GM15510 (cell line): ENCODE results near the gene ZSCAN4.

ENCODE experiments used
- POLR2A ChIP-seq: IDR thresholded peaks from 3 replicates; pipeline ENCODE4 v1.6.1; 2011; ENCODE audit warnings: borderline replicate concordance; ENCODE audit not compliant: insufficient read length; ENCODE audit errors: extremely low read depth

ZSCAN4 gene

DNA sequence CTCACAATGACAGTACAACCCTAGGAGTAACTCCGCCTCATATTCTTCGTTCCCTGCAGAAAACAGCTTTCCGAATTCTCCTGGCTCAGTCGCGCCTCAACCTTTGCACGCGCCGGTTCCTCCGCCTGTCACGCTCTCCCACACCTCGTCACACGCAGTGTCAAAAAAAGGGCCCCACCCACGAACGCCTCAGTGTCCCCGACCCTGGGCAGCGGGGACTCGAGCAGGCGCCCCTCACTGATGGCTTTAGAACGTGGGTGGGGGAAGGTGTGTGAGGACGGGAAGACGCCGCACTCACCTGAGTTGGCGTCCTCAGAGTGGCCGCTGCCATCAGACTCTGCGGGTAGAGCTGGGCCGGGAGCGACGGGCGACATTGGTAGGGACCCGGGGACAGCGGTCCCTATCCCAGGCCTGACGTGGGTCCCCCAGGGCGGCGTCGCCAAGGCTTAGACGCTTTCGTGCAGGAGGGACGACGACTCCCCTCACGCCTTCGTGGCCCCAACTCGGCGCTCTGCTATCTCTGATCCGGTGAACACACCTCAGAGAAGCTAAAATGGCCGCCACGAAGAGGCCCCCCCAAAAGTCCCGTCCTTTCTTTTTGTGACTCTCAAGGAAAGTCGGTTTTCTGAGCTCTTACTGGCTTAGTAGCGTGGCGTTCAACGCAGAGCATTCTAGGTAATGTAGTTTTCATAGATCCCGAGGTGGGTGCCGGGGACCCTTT lies 40.1 kb downstream of the ZSCAN4 start, which contains the start of gene ZNF154:
TSS of gene ZNF154 (minus strand) at position 564 of the 721 bp plus-strand sequence. CDS start at position 331, 233 bp downstream.
- TF ChIP-seq POLR2A: no peak

DNA sequence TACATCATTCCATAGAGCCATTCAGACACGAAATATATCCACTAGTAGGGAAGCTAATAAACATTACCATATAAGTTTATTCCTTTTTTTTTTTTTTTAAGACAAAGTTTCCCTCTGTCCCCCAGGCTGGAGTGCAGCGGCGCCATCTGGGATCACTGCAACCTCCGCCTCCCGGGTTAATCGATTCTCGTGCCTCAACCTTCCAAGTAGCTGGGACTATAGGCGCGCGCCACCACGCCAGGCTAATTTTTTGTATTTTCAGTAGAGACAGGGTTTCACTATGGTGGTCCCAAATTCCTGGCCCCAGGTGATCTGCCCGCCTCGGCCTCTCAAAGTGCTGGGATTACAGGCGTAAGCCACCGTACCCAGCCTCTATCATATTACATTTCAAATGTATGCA lies 40.9 kb downstream of the ZSCAN4 start:
- no peak for TF ChIP-seq POLR2A

DNA sequence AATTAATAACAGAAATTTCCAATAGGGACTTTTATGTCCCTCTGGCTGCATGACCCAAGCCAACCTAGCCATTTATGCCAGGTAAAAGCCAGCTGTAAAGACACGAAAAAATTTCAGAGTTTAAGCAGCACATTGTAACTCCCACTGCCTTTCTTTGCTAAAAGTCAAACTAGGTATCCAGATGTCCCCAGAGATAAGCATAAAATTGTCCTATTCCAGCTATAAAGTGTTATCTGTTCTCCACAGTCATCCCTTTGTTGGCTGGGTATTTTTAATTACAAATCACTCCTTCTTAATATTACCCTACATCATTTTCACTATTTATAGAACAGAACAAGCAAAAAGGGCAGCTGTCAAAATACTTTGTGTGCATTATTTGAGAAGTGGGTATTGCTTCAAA lies 43.5 kb downstream of the ZSCAN4 start:
- no peak for TF ChIP-seq POLR2A

DNA sequence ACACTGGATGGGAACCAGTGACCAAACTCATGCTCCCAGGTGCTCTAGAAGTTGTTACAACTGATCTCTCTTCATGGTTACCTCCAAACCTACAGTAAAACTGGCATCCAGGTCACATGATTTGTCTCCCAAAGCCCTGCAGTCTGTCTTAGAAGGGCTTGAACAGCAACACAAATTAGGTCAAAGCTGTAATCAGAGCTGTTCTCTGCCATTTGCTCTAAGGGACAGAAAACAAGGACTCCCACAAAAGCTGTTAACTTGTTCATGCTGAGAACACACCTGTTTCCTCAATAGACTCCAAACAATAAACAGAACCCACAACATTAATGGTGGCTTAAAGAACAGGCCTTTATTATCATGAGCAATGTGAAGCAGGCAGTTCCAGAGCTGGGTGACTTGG lies 50.7 kb downstream of the ZSCAN4 start:
- no peak for TF ChIP-seq POLR2A

DNA sequence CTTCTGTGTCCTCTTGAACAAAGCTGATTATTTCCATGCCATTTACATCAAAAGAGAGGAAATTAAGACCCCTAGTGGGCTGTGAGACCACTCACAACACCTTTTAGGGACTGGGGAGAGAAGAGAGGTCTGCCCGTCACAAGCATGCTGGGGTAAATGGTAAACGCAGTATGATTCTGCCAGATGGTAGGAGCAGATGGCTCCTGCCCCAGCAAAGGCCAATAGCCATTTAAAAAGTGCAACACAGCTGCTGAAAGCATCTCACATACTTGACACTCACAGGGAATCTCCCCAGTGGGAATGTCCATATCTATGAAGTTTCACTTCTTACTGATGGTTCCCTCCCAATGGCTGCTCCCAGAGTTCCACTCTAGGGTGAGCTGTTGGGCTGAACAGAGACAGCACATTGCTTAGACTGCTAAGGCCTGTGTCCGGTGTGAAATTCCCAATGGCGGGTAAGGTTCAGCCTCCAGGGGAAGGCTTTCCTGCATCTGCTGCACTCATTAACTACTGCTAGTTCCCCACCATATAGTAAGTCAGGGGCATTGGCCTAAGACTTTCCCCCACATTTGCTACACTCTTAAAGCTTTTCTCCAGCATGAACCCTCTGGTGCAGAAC lies 51.3 kb downstream of the ZSCAN4 start:
- TF ChIP-seq POLR2A: no peak

DNA sequence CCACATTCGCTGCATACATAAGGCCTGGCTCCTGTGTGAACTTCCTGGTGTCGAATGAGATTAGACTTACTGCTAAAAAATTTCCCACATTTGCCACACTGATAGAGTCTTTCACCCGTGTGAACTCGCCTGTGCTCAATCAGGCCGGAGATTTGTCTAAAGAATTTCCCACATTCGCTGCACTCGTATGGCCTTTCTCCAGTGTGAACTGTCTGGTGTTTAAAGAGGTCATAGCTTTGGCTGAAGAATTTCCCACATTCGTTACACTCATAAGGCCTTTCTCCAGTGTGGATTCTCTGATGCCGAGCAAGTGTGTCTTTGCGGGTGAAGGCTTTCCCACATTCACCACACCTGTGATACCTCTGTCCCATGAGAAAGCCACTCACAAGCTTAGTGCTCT lies 52.1 kb downstream of the ZSCAN4 start:
- TF ChIP-seq POLR2A: no peak
